Measurements from ENCODE around the gene NR6A1. TPM values are rescaled to one million over a fixed set of nuclear protein-coding genes. Genes with fewer than 3 reads are reported as not detected.

Gene NR6A1
- 0.54 and 1.6 TPM in 2 replicates for total RNA-seq

DNA sequence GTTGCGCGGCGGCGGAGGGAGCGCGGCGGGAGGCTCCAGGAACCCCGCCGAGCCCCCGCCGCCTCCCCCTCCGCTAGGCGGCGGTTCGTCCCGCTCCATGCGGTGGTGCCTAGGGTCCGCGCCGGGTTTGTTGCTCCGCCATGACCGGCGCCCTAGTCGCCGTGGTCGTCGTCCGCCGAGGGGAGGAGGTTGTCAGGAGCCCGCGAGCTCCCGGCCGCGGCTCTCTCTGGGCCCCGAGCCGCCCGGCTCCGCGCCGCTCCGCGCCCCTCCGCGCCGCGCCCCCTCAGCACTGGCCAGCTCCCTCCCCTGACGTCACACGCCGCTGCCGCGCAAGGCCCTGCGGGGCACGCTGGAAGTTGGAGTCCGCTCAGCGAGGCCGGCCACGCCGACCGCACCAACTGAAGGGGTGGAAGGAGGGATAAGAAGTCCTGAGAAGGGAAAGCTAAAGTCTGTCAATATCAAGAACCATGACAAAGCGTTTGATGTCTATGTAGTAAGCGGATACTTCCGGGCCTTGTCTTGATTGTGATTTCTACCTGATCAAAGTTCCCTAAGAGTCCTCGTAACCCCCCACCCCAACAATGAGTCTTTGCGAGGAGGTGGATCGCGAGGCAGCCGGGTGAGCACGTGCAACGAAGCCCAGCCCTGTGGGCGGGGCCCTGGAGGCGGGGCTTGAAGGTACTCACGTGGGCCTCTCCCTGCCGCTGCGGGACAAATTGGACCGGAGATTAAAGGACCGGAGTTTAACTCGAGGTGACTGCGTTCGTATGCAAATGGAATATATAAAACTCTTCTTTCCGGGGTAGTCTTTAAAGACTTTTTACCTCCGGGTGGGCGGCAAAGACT, at the start of gene NR6A1:
NR6A1 (minus strand) TSS at position 291 of the 846 bp plus-strand sequence.

DNA sequence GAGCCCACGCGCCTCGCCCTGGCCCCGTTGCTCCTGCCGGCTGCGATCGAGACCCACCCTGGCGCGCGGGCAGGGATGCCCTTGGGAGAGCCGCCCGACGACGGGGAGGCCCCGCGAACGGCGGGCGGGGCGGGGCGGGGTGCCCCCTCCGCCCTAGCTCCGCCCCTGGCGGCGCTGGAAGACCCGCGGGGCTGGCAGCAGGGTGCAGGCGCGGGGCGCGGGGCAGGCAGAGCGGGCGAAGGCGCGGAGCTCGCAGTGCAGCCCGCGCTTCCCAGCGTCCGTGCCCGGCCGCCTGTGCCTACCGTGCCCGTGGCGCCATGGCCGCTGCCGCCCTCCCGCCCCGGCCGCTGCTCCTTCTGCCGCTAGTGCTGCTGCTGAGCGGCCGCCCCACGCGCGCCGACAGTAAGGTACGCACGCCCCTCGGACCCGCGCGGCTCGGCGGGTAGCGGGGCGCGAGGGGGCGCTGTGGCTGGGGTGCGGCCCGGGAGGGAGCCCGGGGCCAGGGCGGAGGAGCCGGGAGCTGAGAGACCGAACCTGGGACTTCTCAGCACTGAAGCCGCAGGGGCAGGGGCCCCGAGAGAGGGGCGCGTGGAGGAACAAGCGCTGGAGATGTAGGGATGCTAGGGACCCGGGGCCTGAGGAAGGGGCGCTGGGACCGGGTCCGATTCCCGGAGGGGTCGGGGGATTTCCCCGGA, 6.0 kb upstream of the NR6A1 start, which contains the start of gene OLFML2A:
OLFML2A (plus strand) TSS at position 180 of the 695 bp plus-strand sequence; CDS start at position 318, 138 bp downstream.

DNA sequence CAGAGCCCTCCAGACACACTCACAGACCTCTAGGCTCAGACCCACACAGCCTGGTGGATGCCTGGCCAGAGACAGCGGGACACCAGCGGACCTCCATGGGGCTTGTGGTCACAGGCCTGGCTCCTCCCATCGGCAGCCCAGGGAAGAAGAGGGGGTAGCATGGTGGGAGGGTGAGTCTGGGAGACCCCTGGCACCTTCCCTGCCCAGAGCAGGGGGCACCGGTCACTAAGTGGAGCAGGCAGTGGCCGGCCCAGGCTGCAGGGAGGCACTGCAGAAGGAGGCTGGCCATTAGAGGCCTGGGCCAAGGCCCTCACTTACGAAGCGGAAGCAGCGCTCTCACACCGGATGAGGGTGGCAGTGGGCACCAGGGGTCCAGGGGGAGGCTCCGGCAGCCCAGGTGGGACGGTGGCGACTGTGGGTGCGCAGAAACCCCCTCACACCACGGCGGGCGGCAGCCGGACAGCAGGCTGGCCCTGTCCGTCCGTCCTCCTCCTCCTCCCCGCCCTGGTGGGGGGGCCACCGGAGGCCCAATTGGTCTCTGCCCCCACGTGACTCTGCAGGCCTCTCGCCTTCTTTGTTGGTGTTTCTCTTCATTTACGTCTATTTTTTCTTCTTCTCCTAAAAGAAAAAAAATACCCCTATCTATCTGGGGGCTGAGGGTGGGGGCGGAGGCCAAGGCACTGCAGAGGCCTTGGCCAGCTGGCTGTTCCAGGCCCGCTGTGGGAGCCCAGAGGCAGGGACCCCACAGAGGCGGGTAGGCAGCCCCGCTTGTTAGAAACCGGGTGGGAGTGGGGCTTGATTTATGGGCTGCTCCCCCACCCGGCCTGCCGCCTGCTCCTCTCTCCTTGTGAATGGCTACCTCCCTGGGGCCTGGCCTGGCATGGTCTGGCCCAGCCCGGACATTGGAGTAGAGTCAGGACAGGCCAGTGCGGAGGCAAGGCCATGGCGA, 263.9 kb downstream of the NR6A1 start, which contains the start of gene NR5A1:
NR5A1 (minus strand) TSS at position 469 of the 949 bp plus-strand sequence. CDS start 4,004 bp downstream, outside the sequence.

Small RNA genes within 50 kb of the gene (small RNA-seq; reads per million reads assigned to genes)
- gene MIR181A2 = 813 reads per million, percentile 99 among the genes with 10 or more reads in this experiment
- gene MIR181B2 = 539 reads per million, percentile 99 among the genes with 10 or more reads in this experiment
- not detected for gene RN7SL302P

Other genes starting within 250 kb of the NR6A1 start
- 8.6 and 14.9 TPM in 2 replicates for gene OLFML2A, start 5.8 kb upstream of the NR6A1 start, total RNA-seq
- not detected in 2 replicates for gene WDR38, start 82.1 kb upstream of the NR6A1 start, total RNA-seq
- gene RPL35, start 90.6 kb upstream of the NR6A1 start, total RNA-seq = 1,756 and 2,140 TPM in 2 replicates
- 10.5 and 11.0 TPM in 2 replicates for gene ARPC5L, start 90.8 kb upstream of the NR6A1 start, total RNA-seq
- 10.6 and 11.9 TPM in 2 replicates for gene GOLGA1, start 169.8 kb upstream of the NR6A1 start, total RNA-seq